ENCODE data around the gene CREB5. TPM values are rescaled to one million over a fixed set of nuclear protein-coding genes. Genes with fewer than 3 reads are reported as not detected.
A peak's percentile ranks its signal among the peaks of the same experiment; 100 is the strongest.

CREB5 gene
- total and polyA plus RNA-seq, 2 of the 8 experiments (the other 6 are each of a cell fraction or from before 2014, with no cell fraction given), result 2.4 to 2.7 TPM

DNA sequence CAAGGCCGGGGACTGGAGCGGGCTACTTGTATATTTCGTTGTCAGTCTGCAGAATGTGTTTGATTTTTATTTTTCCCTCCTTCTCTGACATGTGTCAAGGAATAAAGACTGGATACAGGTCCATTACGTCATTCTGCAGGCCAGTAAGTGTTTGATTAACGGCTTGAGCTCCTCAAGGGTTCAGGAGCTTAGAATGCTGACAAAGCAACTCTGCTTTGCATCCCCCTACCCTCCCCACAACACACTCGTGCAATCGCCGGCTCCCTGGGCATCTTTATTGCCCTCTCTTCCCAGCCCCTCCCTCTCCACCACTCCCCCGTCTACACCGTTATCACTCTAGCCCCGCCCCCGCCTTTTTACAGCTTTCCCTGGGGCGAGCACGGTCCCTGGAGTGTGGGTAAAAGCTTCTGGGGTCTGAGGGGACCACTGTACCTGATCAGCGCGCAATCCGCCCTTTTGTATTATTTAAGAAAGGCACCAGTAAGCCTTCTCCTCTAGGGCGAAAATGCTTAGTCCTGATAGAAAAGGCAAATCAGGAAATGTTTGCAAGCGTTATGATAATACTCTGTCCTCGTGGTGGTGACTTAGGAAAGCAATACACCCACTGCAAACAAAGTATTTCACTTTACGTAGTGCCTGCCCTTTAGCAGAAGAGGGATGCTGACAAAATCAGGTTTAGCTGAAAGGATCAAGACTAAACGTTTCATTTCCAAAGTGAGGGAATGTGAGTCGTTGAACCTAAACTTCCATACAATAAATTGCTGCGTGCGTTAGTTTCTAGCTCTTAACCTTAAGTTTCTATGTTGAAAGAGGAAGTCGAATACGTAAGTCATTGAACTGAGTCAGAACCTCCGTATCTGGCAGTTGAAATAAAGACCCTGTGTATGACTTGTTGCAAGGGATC lies 1.4 kb upstream of the CREB5 start:
- ChIA-PET POLR2A (ENCODE audit: partially characterized antibody) (interaction anchor here (0.7 kb wide), 1 partner anchor 96 kb away, joined by 3 read pairs; no protein-coding TSS in a partner anchor), CTCF (ENCODE audit: partially characterized antibody) (interaction anchor here (0.6 to 2.1 kb wide), 12 partner anchors 21 to 211 kb away, joined by 3 to 6 read pairs (median 4); no protein-coding TSS in a partner anchor)
- peak in 1 of 2 experiments; percentile 63 for DNase-seq (ENCODE audit: low read depth in 1 of 2, low spot score in 2 of 2)
- Histone ChIP-seq H3K14ac (ENCODE audit: insufficient read length) (no peak overlapping the region), H3K23me2 (ENCODE audit: low read depth, low read length) (peaks cover 26% of the 10 kb centered on the region), H3K56ac (replicated peaks; ENCODE audit: insufficient read length, low read depth, low read length) (no peak overlapping the region), H3K4ac (replicated peaks; ENCODE audit: insufficient read length, low read depth, low read length) (no peak overlapping the region), H3K4me3 (ENCODE audit: extremely low read depth in 1 of 4, insufficient read depth in 2 of 4, low read depth in 3 of 4, low read length in 4 of 4) (peak overlapping the region; percentile 55 to 76 (median 73); a peak in 7 of 8 replicates), H4K91ac (replicated peaks; ENCODE audit: insufficient read length, low read length) (no peak overlapping the region), H3K23ac (ENCODE audit: insufficient read length) (no peak overlapping the region), H2BK120ac (replicated peaks; ENCODE audit: low read depth, low read length) (no peak overlapping the region), H2BK12ac (ENCODE audit: low read depth, low read length) (no peak overlapping the region), H2BK15ac (ENCODE audit: low read length) (no peak overlapping the region), H3K27ac (ENCODE audit: low read depth, low read length) (no peak overlapping the region), H3K9me3 (ENCODE audit: insufficient read depth in 2 of 2, low read depth in 1 of 2, low read length in 1 of 2) (no peaks in the 10 kb centered on the region), H3K4me2 (ENCODE audit: insufficient read depth in 1 of 2, low read depth in 2 of 2, low read length in 2 of 2) (peak overlapping the region; percentile 92 to 94), H3K79me1 (ENCODE audit: low read depth, low read length) (no peaks in the 10 kb centered on the region), H3K18ac (ENCODE audit: extremely low read depth, low read length) (no peak overlapping the region), H3K79me2 (ENCODE audit: control insufficient read depth in 1 of 2, insufficient read depth in 2 of 2, low read length in 2 of 2) (no peaks in the 10 kb centered on the region), H3K4me1 (replicated peaks in 1 of 4; ENCODE audit: control insufficient read depth in 3 of 4, insufficient read depth in 4 of 4, low read length in 3 of 4) (peaks cover 0 to 11% (median 3%) of the 10 kb centered on the region in 4 experiments; a peak in 4 of 7 replicates), H4K5ac (ENCODE audit: insufficient read length, low read depth, low read length) (no peak overlapping the region), H4K8ac (ENCODE audit: extremely low read depth, insufficient read depth, low read length) (no peak overlapping the region), H3K27me3 (replicated peaks in 1 of 4; ENCODE audit: control insufficient read depth in 3 of 4, extremely low read depth in 1 of 4, insufficient read depth in 3 of 4, low read length in 3 of 4) (peaks cover 19 to 55% (median 43%) of the 10 kb centered on the region in 4 experiments), H3K36me3 (ENCODE audit: control insufficient read depth in 2 of 4, insufficient read depth in 4 of 4, low read length in 3 of 4) (no peaks in the 10 kb centered on the region), H4K20me1 (replicated peaks in 1 of 2; ENCODE audit: control insufficient read depth in 1 of 2, insufficient read depth in 2 of 2, low read length in 2 of 2) (peaks cover 3% of the 10 kb centered on the region in 2 experiments), H2BK5ac (ENCODE audit: low read depth, low read length) (no peak overlapping the region), H3K9ac (replicated peaks in 1 of 4; ENCODE audit: extremely low read depth in 1 of 4, low read depth in 3 of 4, low read length in 3 of 4) (no peak overlapping the region), H2AK5ac (ENCODE audit: low read depth, low read length) (no peak overlapping the region), H2BK20ac (ENCODE audit: low read length) (no peak overlapping the region), H2AFZ (ENCODE audit: low read length) (0 out of 2 replicates have a peak overlapping the region, but pooled peaks have one; percentile 2)
- WGBS, 2 experiments (ENCODE audit: extremely low coverage in 1 of 2, insufficient coverage in 1 of 2, insufficient read length in 1 of 2, insufficient replicate concordance in 2 of 2, low coverage in 1 of 2, low lambda C conversion rate in 2 of 2, missing lambda C conversion rate in 1 of 2), result 8% methylated on average over 28 of the region's 28 CpGs; no CpG with 5 or more reads in 1 of the 2 experiments
- TF ChIP-seq EZH2 (IDR thresholded peaks at IDR 0.05; ENCODE audit: low read depth, low read length, severe bottlenecking), result peak; percentile 39
- TF ChIP-seq YY1 (IDR thresholded peaks at IDR 0.05; ENCODE audit: low read depth, low read length), result no peak
- TF ChIP-seq CHD2 (IDR thresholded peaks at IDR 0.05; ENCODE audit: low read length), result no peak
- TF ChIP-seq SUZ12 (IDR thresholded peaks at IDR 0.05; ENCODE audit: low read length), result 0 out of 2 replicates have a peak, but pooled peaks have one; percentile 24
- 0 out of 2 replicates have a peak, but pooled peaks have one; percentile 10 for TF ChIP-seq CREB1 (IDR thresholded peaks at IDR 0.05)
- peak; percentile 18; the same call in 1 of the 2 replicates for TF ChIP-seq JUND (IDR thresholded peaks at IDR 0.05; ENCODE audit: low read length)
- TF ChIP-seq RNF2 (IDR thresholded peaks at IDR 0.05; ENCODE audit: borderline replicate concordance, low read depth, low read length, missing control alignments, poor library complexity, severe bottlenecking), result peak; percentile 47
- no peak for TF ChIP-seq NRF1 (IDR thresholded peaks at IDR 0.05; ENCODE audit: low read depth, low read length)
- TF ChIP-seq MAFK (IDR thresholded peaks at IDR 0.05; ENCODE audit: low read depth, low read length), result peak; percentile 46; the same call in 1 of the 2 replicates
- peak; percentile 39 for FAIRE-seq
